ENCODE results near the gene SYT10.

GRCh38 chr12:33349791-33350190 is 89.8 kb downstream of the SYT10 start:
- no peak for TF ChIP-seq CTCF (IDR thresholded peaks at IDR 0.05)
- TF ChIP-seq ZFX (IDR thresholded peaks at IDR 0.05; ENCODE audit: borderline replicate concordance): no peak
